Pons (tissue), 1 donor: Measurements from ENCODE around the gene TIAM1.
A peak's percentile ranks its signal among the peaks of the same experiment; 100 is the strongest.

ENCODE experiments used
- DNase-seq: peaks from one replicate; pipeline ENCODE4 v3.0.0-alpha.2; 2016; ENCODE audit warnings: low spot score

TIAM1 gene

DNA sequence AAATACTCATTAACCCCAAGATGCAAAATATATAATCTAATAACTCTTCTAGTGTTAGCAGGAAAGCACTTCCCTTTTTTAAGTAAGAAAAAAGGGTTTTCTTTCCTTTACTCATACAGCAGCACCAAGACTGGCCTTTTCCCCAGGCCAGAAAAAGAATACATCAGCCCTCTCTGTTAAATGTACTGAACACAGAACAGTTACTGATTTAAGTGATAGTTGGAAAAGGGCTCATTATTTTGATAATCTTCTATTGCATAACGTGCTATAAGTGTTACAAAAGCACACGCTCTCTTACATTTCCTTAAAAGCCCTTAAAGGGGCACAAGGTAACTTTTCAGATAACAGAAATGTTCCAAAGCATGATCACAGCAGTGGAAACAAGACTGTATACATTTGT lies 142.9 kb downstream of the TIAM1 start:
- DNase-seq = no peak

DNA sequence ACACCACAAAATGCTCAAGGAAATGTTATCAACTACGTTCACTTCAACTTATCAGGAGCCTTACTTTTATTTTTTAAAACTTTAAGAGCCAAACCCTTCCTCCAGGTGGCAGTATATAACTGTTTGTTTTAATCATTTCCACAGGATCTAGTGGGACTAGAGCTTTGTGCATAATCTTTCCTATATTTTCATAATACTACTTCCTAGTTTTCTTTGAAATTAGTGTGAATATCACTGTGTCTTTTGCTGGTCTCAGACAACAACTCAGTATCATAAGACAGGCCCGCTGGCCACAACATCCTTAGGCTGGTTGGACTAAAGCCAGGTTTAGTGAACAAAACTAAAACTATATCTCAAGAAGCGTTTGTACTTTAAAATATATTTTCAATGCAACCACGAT lies 145.5 kb downstream of the TIAM1 start:
- peak; percentile 86 for DNase-seq

GRCh38 chr21:31196724-31197123 lies 147.3 kb downstream of the TIAM1 start:
- no peak for DNase-seq

- DNase-seq = no peak
Observed at GRCh38 chr21:31195334-31196015, 148.6 kb downstream of the TIAM1 start.

DNA sequence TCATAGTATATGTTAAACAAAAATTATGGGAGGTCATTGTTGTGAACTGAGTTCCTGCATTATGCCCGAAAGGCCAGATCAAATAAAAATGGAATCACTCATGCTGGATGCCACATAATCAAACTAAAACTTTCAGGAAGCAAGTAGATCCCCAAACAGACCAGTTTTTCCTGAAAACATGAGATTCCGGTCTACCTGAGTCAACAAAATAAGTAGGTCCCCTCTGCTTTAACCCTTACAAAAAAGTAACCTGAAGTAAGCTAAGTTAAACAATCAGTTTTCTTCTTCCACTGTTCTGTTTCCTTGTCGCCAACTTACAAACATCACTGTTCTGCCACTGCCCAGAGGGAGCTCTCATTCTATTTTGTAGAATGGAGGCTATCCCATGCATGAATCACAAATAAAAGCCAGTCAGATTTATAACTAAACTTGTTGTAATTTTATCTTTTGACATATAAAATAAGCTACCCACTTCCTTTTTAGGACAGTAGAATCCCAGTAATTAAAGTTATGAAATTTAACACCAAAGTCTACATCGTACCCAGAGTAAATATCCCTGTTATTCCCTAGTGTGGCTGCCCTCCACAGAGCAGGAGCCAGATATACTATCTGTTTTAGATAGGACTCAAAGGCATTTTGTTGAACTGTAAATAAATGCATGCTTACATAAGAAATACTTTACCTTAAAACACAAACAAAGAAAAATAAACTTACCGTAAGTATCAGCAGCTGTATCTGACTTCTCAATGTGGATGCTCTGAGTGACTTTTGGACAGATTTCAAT lies 149.4 kb downstream of the TIAM1 start:
- DNase-seq = no peak

- no peak for DNase-seq
Observed at GRCh38 chr21:31193761-31194160, 150.3 kb downstream of the TIAM1 start.

GRCh38 chr21:31191553-31191952 lies 152.5 kb downstream of the TIAM1 start:
- DNase-seq = no peak

DNA sequence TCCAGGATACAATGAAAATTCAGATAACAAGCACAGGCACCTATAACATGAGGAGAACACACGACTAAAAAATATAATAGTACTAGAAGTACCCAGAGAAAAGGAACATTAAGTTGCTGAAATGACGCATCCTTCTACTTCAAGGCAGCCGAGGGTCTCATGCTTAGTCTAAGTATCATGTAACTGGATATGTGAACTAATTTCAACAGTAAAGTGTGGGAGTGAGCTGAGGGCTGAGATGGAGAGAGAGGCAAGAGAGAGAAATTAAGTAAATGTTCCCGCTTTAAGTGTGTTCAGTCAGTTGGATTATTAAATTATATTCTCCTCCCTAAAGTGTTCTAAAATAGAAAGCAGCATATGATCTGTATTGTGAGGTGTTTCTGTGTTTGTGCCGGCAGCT lies 153.5 kb downstream of the TIAM1 start:
- DNase-seq = no peak

DNA sequence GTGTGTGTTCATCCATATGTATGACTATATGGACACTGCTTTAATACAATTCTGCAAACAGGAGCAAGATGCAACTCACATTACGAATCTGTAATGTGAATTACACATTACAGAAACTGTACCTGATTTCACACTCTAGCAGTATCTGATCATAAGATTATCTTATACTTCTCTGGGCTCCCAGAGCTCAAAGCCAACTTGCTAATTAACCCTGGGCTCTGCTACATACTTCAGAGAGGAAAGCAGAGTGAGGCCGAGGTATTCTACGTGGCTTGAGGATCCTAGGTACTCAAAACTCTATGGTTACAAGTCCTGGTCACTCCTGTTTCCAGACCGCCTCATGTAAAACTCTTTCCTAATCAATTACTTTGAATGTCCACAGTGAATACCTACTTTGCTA lies 156.6 kb downstream of the TIAM1 start:
- DNase-seq = no peak

- no peak for DNase-seq
Observed at GRCh38 chr21:31186916-31187315, 157.1 kb downstream of the TIAM1 start.

DNA sequence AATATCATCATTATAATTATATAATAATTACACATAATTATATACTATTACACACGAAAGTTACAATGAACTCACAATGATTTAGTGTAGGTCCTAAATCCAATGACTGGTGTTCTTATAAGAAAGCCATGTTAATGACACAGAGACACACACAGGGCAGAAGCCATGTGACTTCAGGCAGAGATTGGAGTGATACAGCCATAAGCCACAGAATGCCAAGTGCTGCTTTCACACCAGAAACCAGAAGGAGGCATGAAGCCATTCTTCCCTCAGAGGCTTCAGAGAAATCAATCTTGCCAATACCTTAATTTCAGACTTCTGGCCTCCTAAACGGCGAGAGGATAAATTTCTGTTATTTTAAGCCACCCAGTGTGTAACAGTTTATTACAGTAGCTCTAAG lies 158.4 kb downstream of the TIAM1 start:
- no peak for DNase-seq

- no peak for DNase-seq
Observed at GRCh38 chr21:31184876-31185275, 159.2 kb downstream of the TIAM1 start.

GRCh38 chr21:31184459-31184858 lies 159.6 kb downstream of the TIAM1 start:
- DNase-seq = no peak

DNA sequence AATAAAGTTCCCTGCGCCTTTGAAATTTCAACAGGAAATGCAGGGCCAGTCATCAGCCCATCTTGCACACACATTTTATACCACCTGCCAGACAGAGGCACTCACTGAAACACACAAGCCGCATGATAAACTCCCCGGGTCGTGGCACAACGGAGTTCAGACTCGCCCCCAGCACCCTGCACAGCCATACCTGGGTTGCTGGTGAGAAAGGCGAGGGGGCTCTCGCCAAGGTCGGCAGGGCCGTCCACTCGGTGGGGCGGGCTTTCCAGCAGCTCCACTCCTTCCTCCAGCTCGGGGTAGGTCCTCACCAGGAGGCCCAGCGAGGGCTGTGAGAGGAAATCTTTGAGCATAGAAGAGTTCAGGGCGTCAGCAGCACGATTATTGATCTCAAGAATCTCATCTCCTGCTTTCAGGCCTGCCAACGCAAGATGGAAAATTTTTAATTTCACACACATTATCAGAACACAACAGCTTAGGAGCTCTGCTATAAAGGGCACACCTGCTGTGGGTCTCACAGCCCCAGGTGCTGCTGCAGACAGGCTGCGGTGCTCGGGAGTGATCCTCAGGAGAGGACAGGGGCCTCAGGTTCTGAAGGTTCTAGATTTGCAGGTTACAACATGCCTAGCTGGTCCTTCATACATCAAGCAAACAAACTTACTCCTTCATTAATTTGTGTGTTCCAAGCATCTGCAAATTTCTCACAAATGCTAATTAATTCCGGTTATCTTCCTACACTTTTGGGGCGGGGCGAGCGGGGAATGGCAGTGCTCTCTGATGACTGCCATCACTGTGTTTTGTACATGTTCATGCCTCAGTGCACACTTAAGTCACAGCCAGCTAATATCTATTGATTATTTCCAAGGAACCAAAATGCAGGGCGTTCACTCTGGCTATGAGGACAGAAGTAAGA lies 161.6 kb downstream of the TIAM1 start:
- no peak for DNase-seq

DNA sequence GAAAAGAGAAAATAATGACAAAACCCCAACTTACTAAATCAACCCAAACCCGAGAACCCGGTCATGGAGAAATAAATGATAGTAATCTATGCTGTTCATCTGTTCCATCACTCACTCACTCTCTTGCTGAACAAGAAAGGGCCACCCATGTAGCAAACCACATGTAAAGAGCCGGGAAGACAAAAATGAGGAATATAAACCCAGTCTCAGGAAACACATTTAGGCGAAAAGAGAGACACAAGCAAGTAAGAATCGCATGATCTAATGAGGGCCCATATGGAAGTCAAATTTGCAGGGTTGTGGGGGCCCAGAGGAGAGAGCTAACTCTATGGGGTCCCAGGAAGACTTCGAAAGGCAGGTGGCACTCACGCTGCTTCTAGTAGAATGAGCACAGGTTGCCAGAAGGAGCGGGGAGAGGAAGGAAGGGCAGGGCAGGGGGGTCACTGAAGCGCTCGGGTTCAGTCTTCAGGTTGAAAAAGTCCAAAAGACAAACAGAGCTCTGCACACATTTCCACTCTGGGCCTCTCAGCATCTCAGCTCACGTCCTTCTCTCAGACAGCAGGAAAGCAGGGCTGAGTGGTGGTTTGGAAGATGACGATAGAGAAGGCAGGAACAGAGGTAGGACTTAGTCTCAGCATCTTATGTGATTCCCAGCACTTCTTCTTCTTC lies 162.8 kb downstream of the TIAM1 start:
- DNase-seq = no peak

GRCh38 chr21:31180256-31181081 lies 163.6 kb downstream of the TIAM1 start:
- peak; percentile 81 for DNase-seq

- no peak for DNase-seq
Observed at GRCh38 chr21:31176725-31177124, 167.3 kb downstream of the TIAM1 start.

DNA sequence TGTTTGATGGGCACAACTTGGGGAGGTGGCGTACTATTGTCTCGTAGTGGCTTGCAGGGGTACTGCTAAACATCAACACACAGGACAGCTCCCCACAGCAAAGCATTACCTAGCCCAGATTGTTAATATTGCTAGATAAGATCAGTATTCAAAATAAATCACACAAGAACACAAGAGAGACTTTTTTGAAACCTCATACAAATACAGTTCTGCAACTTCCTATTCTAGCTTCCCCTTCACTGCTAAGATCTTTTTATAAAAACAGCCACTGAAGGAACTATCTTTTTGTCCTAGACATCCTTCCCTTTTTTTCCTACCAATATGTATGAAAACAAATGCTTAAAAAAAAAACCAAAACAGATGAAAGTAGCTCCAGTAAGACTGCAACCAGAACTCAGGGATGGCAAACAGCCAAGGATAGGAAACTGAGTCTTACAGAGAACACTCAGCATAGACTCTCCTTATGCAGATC lies 167.9 kb downstream of the TIAM1 start:
- peak; percentile 82 for DNase-seq

GRCh38 chr21:31173881-31174555 lies 170.0 kb downstream of the TIAM1 start:
- DNase-seq = peak; percentile 80

GRCh38 chr21:31172328-31172727 lies 171.7 kb downstream of the TIAM1 start:
- no peak for DNase-seq
